DND-41 (cell line): ENCODE data around the gene MAP2K3.

Source experiments
- ATAC-seq: fragments of 200-7000 bp; cut with Tn5 transposase; 3 replicates; pipeline ENCODE4 v1.9.1; 2021; ENCODE audit warnings: low read depth; ENCODE audit not compliant: insufficient read depth
- DNase-seq: peaks from one replicate; pipeline ENCODE4 v3.0.0-alpha.2; 2020
- H2AFZ ChIP-seq: 2 replicates; pipeline ENCODE4 v1.6.0; 2012; ENCODE audit warnings: low read depth, low read length
- H3K27ac ChIP-seq: 2 replicates; pipeline ENCODE4 v1.5.1; 2012; ENCODE audit warnings: low read length, inconsistent platforms
- H3K27me3 ChIP-seq: fragments of 200-600 bp; sonication (generic); 2 replicates; pipeline ENCODE4 v1.6.0; 2012; ENCODE audit warnings: low read length, mild to moderate bottlenecking, inconsistent platforms; ENCODE audit not compliant: insufficient read depth, poor library complexity
- H3K36me3 ChIP-seq: 2 replicates; pipeline ENCODE4 v1.5.1; 2012; ENCODE audit warnings: low read length, inconsistent platforms; ENCODE audit not compliant: insufficient read depth
- H3K4me1 ChIP-seq: 2 replicates; pipeline ENCODE4 v1.5.1; 2012; ENCODE audit warnings: mild to moderate bottlenecking, low read length; ENCODE audit not compliant: insufficient read depth
- H3K4me2 ChIP-seq: 2 replicates; pipeline ENCODE4 v1.6.0; 2012; ENCODE audit warnings: mild to moderate bottlenecking, moderate library complexity, low read length, inconsistent platforms; ENCODE audit not compliant: insufficient read depth
- H3K4me3 ChIP-seq, 2 experiments: fragments of 200-600 bp in 1 of 2; shearing (Covaris generic) in 1 of 2; 2 replicates each; pipeline ENCODE4 v1.5.1; 2012 to 2016; ENCODE audit warnings: inconsistent platforms in 2 of 2, low read length in 2 of 2, mild to moderate bottlenecking in 2 of 2, low read depth in 1 of 2, moderate library complexity in 1 of 2
- H3K79me2 ChIP-seq: 2 replicates; pipeline ENCODE4 v1.6.0; 2012; ENCODE audit warnings: low read length, inconsistent platforms; ENCODE audit not compliant: insufficient read depth
- H3K9ac ChIP-seq: 2 replicates; pipeline ENCODE4 v1.6.0; 2012; ENCODE audit warnings: low read depth, mild to moderate bottlenecking, inconsistent platforms, low read length, moderate library complexity
- H3K9me3 ChIP-seq: 2 replicates; pipeline ENCODE4 v1.5.1; 2012; ENCODE audit warnings: low read length, moderate library complexity, mild to moderate bottlenecking, inconsistent platforms; ENCODE audit not compliant: insufficient read depth, severe bottlenecking
- H4K20me1 ChIP-seq: 2 replicates; pipeline ENCODE4 v1.6.0; 2012; ENCODE audit warnings: low read length; ENCODE audit not compliant: insufficient read depth
- CTCF ChIP-seq: IDR thresholded peaks from 2 replicates; pipeline ENCODE4 v1.5.1; 2012; ENCODE audit warnings: borderline replicate concordance, low read length, moderate library complexity, mild to moderate bottlenecking; ENCODE audit not compliant: poor library complexity, severe bottlenecking; ENCODE audit errors: extremely low read depth
- EZH2 ChIP-seq: IDR thresholded peaks from 3 replicates; pipeline ENCODE4 v1.6.1; 2012; ENCODE audit warnings: borderline replicate concordance, low read depth, mild to moderate bottlenecking, moderate library complexity, low read length, inconsistent platforms; ENCODE audit not compliant: severe bottlenecking

Gene MAP2K3

DNA sequence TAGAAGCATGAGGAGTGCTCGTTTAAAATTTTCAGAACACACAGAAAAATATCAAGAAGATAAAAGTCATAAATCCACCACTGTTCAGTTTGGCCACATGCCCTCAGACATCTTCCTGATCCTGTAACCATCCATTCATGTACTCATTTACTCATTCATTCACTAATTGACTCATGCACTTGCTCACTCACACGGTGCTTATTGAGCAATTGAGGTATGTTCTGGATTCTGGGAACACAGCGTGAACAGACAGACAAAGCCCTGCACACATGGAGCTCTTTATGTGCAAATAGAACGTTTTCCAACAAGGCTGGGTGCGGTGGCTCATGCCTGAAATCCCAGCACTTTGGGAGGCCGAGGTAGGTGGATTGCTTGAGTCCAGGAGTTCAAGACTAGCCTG lies 21.1 kb upstream of the MAP2K3 start:
- ATAC-seq (no peak), DNase-seq (no peak)
- no peak overlapping the region; the same call in 1 of the 2 replicates for H2AFZ ChIP-seq
- H3K27me3 ChIP-seq = no peaks in the 10 kb centered on the region
- no peak for TF ChIP-seq CTCF
- no peak for TF ChIP-seq EZH2
- H3K4me2 ChIP-seq = no peak overlapping the region
- peaks cover 3% of the 10 kb centered on the region; the same call in 1 of the 2 replicates for H3K4me1 ChIP-seq
- H3K27ac ChIP-seq = no peak overlapping the region
- H3K36me3 ChIP-seq = no peaks in the 10 kb centered on the region
- no peak overlapping the region for H3K4me3 ChIP-seq
- no peaks in the 10 kb centered on the region for H3K79me2 ChIP-seq
- no peaks in the 10 kb centered on the region for H4K20me1 ChIP-seq
- H3K9me3 ChIP-seq = no peaks in the 10 kb centered on the region
- no peak overlapping the region for H3K9ac ChIP-seq

- no peaks in the 10 kb centered on the region for H4K20me1 ChIP-seq
- DNase-seq (no peak), ATAC-seq (no peak)
- H2AFZ ChIP-seq = no peak overlapping the region
- H3K4me3 ChIP-seq = no peak overlapping the region
- H3K27me3 ChIP-seq = no peaks in the 10 kb centered on the region
- H3K4me1 ChIP-seq = peaks cover 3% of the 10 kb centered on the region; the same call in 1 of the 2 replicates
- TF ChIP-seq EZH2 (no peak), CTCF (no peak)
- no peaks in the 10 kb centered on the region for H3K9me3 ChIP-seq
- no peak overlapping the region for H3K4me2 ChIP-seq
- no peaks in the 10 kb centered on the region for H3K36me3 ChIP-seq
- H3K9ac ChIP-seq = no peak overlapping the region
- H3K79me2 ChIP-seq = no peaks in the 10 kb centered on the region
- H3K27ac ChIP-seq = no peak overlapping the region
Measured at GRCh38 chr17:21268596-21269188, 15.8 kb upstream of the MAP2K3 start.

GRCh38 chr17:21269394-21269793 lies 15.1 kb upstream of the MAP2K3 start:
- Histone ChIP-seq H3K9me3 (no peaks in the 10 kb centered on the region), H3K79me2 (no peaks in the 10 kb centered on the region), H2AFZ (no peak overlapping the region), H4K20me1 (no peaks in the 10 kb centered on the region), H3K9ac (no peak overlapping the region), H3K36me3 (no peaks in the 10 kb centered on the region), H3K4me2 (no peak overlapping the region), H3K27me3 (no peaks in the 10 kb centered on the region), H3K4me3 (no peak overlapping the region), H3K4me1 (peaks cover 3% of the 10 kb centered on the region; the same call in 1 of the 2 replicates), H3K27ac (no peak overlapping the region)
- TF ChIP-seq EZH2 = no peak
- no peak for TF ChIP-seq CTCF
- ATAC-seq (no peak), DNase-seq (no peak)
